ENCODE results near the gene ANKRD63. TPM values are rescaled to one million over a fixed set of nuclear protein-coding genes. Genes with fewer than 3 reads are reported as not detected.
A peak's percentile ranks its signal among the peaks of the same experiment; 100 is the strongest.

Gene ANKRD63
- total RNA-seq, 2 experiments from 2014 or later = 0.26 TPM; not detected in 1

- H3K36me3 Mint-ChIP-seq = no peaks in the 10 kb centered on the region
- peak overlapping the region; percentile 22 for H3K4me3 Mint-ChIP-seq
- H3K4me1 Mint-ChIP-seq = peaks cover 6% of the 10 kb centered on the region
- H3K27ac Mint-ChIP-seq = no peak overlapping the region
- POLR2A ChIA-PET = interaction anchor here (4.2 kb wide), 1 partner anchor 32 kb away, joined by 55 read pairs; the partner anchor contains the start of gene PLCB2
- no peaks in the 10 kb centered on the region for H3K9me3 Mint-ChIP-seq
- peaks cover 39% of the 10 kb centered on the region for H3K27me3 Mint-ChIP-seq
- no peak for DNase-seq
- ATAC-seq (ENCODE audit: low read depth) = no peak
Measured at GRCh38 chr15:40277471-40277870, 5.4 kb downstream of the ANKRD63 start.

GRCh38 chr15:40276927-40277326 lies 5.9 kb downstream of the ANKRD63 start:
- POLR2A ChIA-PET = interaction anchor here (4.2 kb wide), 1 partner anchor 33 kb away, joined by 55 read pairs; the partner anchor contains the start of gene PLCB2
- H3K9me3 Mint-ChIP-seq = no peaks in the 10 kb centered on the region
- DNase-seq (no peak), ATAC-seq (ENCODE audit: low read depth) (no peak)
- H3K4me3 Mint-ChIP-seq = no peak overlapping the region
- H3K36me3 Mint-ChIP-seq = no peaks in the 10 kb centered on the region
- H3K27ac Mint-ChIP-seq = no peak overlapping the region
- H3K4me1 Mint-ChIP-seq = peaks cover 6% of the 10 kb centered on the region
- H3K27me3 Mint-ChIP-seq = peaks cover 39% of the 10 kb centered on the region

GRCh38 chr15:40275954-40276353 lies 6.9 kb downstream of the ANKRD63 start:
- H3K9me3 Mint-ChIP-seq = no peaks in the 10 kb centered on the region
- peaks cover 36% of the 10 kb centered on the region for H3K27me3 Mint-ChIP-seq
- no peak overlapping the region for H3K4me3 Mint-ChIP-seq
- no peak overlapping the region for H3K27ac Mint-ChIP-seq
- H3K4me1 Mint-ChIP-seq = peaks cover 6% of the 10 kb centered on the region
- H3K36me3 Mint-ChIP-seq = no peaks in the 10 kb centered on the region
- DNase-seq (no peak), ATAC-seq (ENCODE audit: low read depth) (no peak)
- POLR2A ChIA-PET = no interaction called here

GRCh38 chr15:40275523-40275922 lies 7.3 kb downstream of the ANKRD63 start:
- DNase-seq (no peak), ATAC-seq (ENCODE audit: low read depth) (no peak)
- Mint-ChIP-seq H3K36me3 (no peaks in the 10 kb centered on the region), H3K27me3 (peaks cover 31% of the 10 kb centered on the region), H3K27ac (no peak overlapping the region), H3K9me3 (no peaks in the 10 kb centered on the region), H3K4me3 (no peak overlapping the region), H3K4me1 (peaks cover 6% of the 10 kb centered on the region)
- POLR2A ChIA-PET = interaction anchor here (2.8 kb wide), 1 partner anchor 32 kb away, joined by 8 read pairs; the partner anchor contains the start of gene PLCB2

- peak; percentile 57 for ATAC-seq (ENCODE audit: low read depth)
- POLR2A ChIA-PET = interaction anchor here (0.6 to 2.8 kb wide), 6 partner anchors 33 to 487 kb away, joined by 3 to 8 read pairs (median 4); partner anchors contain the start of gene PLCB2
- Mint-ChIP-seq H3K27ac (no peak overlapping the region), H3K36me3 (no peaks in the 10 kb centered on the region), H3K27me3 (peaks cover 26% of the 10 kb centered on the region), H3K4me3 (no peak overlapping the region), H3K9me3 (no peaks in the 10 kb centered on the region), H3K4me1 (peaks cover 6% of the 10 kb centered on the region)
- DNase-seq = peak; percentile 92
Measured at GRCh38 chr15:40274350-40275274, 8.3 kb downstream of the ANKRD63 start.

GRCh38 chr15:40273428-40273827 lies 9.4 kb downstream of the ANKRD63 start:
- peaks cover 17% of the 10 kb centered on the region for H3K27me3 Mint-ChIP-seq
- peaks cover 6% of the 10 kb centered on the region for H3K4me1 Mint-ChIP-seq
- DNase-seq (no peak), ATAC-seq (ENCODE audit: low read depth) (no peak)
- POLR2A ChIA-PET = interaction anchor here (0.6 to 2.8 kb wide), 5 partner anchors 34 to 233 kb away, joined by 3 to 8 read pairs (median 4); partner anchors contain the start of gene PLCB2
- no peaks in the 10 kb centered on the region for H3K9me3 Mint-ChIP-seq
- no peaks in the 10 kb centered on the region for H3K36me3 Mint-ChIP-seq
- H3K4me3 Mint-ChIP-seq = no peak overlapping the region
- no peak overlapping the region for H3K27ac Mint-ChIP-seq

GRCh38 chr15:40272485-40273056 lies 10.3 kb downstream of the ANKRD63 start:
- no peak for DNase-seq
- Mint-ChIP-seq H3K9me3 (no peaks in the 10 kb centered on the region), H3K27me3 (peaks cover 9% of the 10 kb centered on the region), H3K36me3 (no peaks in the 10 kb centered on the region), H3K4me1 (peaks cover 6% of the 10 kb centered on the region), H3K27ac (no peak overlapping the region), H3K4me3 (no peak overlapping the region)
- peak; percentile 6 for ATAC-seq (ENCODE audit: low read depth)
- POLR2A ChIA-PET = no interaction called here

- no peak for ATAC-seq (ENCODE audit: low read depth)
- POLR2A ChIA-PET = no interaction called here
Measured at GRCh38 chr15:40271685-40272484, 11.0 kb downstream of the ANKRD63 start.

GRCh38 chr15:40270246-40270995 lies 12.4 kb downstream of the ANKRD63 start:
- Mint-ChIP-seq H3K27me3 (no peaks in the 10 kb centered on the region), H3K9me3 (no peaks in the 10 kb centered on the region), H3K4me1 (no peaks in the 10 kb centered on the region), H3K27ac (no peak overlapping the region), H3K4me3 (no peak overlapping the region), H3K36me3 (no peaks in the 10 kb centered on the region)
- no peak for DNase-seq
- ATAC-seq (ENCODE audit: low read depth) = no peak
- POLR2A ChIA-PET = interaction anchor here (0.6 kb wide), 1 partner anchor 1516 kb away, joined by 4 read pairs; no protein-coding TSS in a partner anchor

More at GRCh38 chr15:40271685-40272484, 11.0 kb downstream of the ANKRD63 start:
- DNase-seq = no peak
- no peak overlapping the region for H3K27ac Mint-ChIP-seq
- H3K4me3 Mint-ChIP-seq = no peak overlapping the region
- H3K4me1 Mint-ChIP-seq = peaks cover 3% of the 10 kb centered on the region
- no peaks in the 10 kb centered on the region for H3K36me3 Mint-ChIP-seq
- H3K9me3 Mint-ChIP-seq = no peaks in the 10 kb centered on the region
- peaks cover 2% of the 10 kb centered on the region for H3K27me3 Mint-ChIP-seq

- Mint-ChIP-seq H3K27me3 (no peaks in the 10 kb centered on the region), H3K4me3 (no peak overlapping the region)
Measured at GRCh38 chr15:40269604-40270003, 13.3 kb downstream of the ANKRD63 start.

GRCh38 chr15:40267670-40268069 lies 15.2 kb downstream of the ANKRD63 start:
- Mint-ChIP-seq H3K36me3 (no peaks in the 10 kb centered on the region), H3K9me3 (no peaks in the 10 kb centered on the region), H3K4me1 (no peaks in the 10 kb centered on the region), H3K27me3 (peaks cover 1% of the 10 kb centered on the region), H3K4me3 (no peak overlapping the region), H3K27ac (no peak overlapping the region)
- DNase-seq (no peak), ATAC-seq (ENCODE audit: low read depth) (no peak)
- POLR2A ChIA-PET = no interaction called here

More at GRCh38 chr15:40269604-40270003, 13.3 kb downstream of the ANKRD63 start:
- POLR2A ChIA-PET = interaction anchor here (0.6 kb wide), 1 partner anchor 1517 kb away, joined by 4 read pairs; no protein-coding TSS in a partner anchor
- H3K27ac Mint-ChIP-seq = no peak overlapping the region
- H3K9me3 Mint-ChIP-seq = no peaks in the 10 kb centered on the region
- no peaks in the 10 kb centered on the region for H3K36me3 Mint-ChIP-seq
- no peak for ATAC-seq (ENCODE audit: low read depth)
- no peak for DNase-seq
- no peaks in the 10 kb centered on the region for H3K4me1 Mint-ChIP-seq

- no peaks in the 10 kb centered on the region for H3K9me3 Mint-ChIP-seq
- POLR2A ChIA-PET = interaction anchor here (0.6 kb wide), 1 partner anchor 28 kb away, joined by 4 read pairs; no protein-coding TSS in a partner anchor
Measured at GRCh38 chr15:40266828-40267304, 16.0 kb downstream of the ANKRD63 start.

More at GRCh38 chr15:40266828-40267304, 16.0 kb downstream of the ANKRD63 start:
- DNase-seq (no peak), ATAC-seq (ENCODE audit: low read depth) (no peak)
- peaks cover 5% of the 10 kb centered on the region for H3K27me3 Mint-ChIP-seq
- H3K4me1 Mint-ChIP-seq = no peaks in the 10 kb centered on the region
- no peaks in the 10 kb centered on the region for H3K36me3 Mint-ChIP-seq
- H3K4me3 Mint-ChIP-seq = no peak overlapping the region
- no peak overlapping the region for H3K27ac Mint-ChIP-seq
